Uterus (tissue), 4 donors: ENCODE data around the gene BBX. TPM values are rescaled to one million over a fixed set of nuclear protein-coding genes. Genes with fewer than 3 reads are reported as not detected.

Source experiments
- DNase-seq, 2 donors: peaks; one replicate each; pipeline ENCODE4 v3.0.0-alpha.2; 2019 to 2020
- H3K27ac ChIP-seq, 2 donors: fragments of 200-600 bp; sonication (generic); 1 replicate in 1 of 2; 2 replicates in 1 of 2; pipeline ENCODE4 v1.5.1; 2016 to 2018
- H3K27me3 ChIP-seq, 2 donors: fragments of 200-600 bp; sonication (generic); one replicate each; pipeline ENCODE4 v1.5.1; 2018 to 2019; ENCODE audit warnings: control low read depth in 1 of 2
- H3K36me3 ChIP-seq, 2 donors: fragments of 200-600 bp; sonication (generic); one replicate each; pipeline ENCODE4 v1.5.1; 2019; ENCODE audit warnings: control low read depth in 1 of 2
- H3K4me1 ChIP-seq, 2 donors: fragments of 200-600 bp; sonication (generic); one replicate each; pipeline ENCODE4 v1.5.1; 2018 to 2019; ENCODE audit warnings: control low read depth in 1 of 2
- H3K4me3 ChIP-seq, 2 donors: fragments of 200-600 bp; sonication (generic); 1 replicate in 1 of 2; 2 replicates in 1 of 2; pipeline ENCODE4 v1.5.1; 2018 to 2019; ENCODE audit warnings: mild to moderate bottlenecking in 1 of 2
- H3K9me3 ChIP-seq, 2 donors: fragments of 200-600 bp; sonication (generic); one replicate each; pipeline ENCODE4 v1.5.1; 2019; ENCODE audit warnings: control low read depth in 1 of 2
- CTCF ChIP-seq, 4 experiments: fragments of 200-600 bp in 2 of 4; fragments of 450-650 bp in 2 of 4; sonication (generic) in 2 of 4; IDR thresholded peaks; one replicate each; pipeline ENCODE4 v1.5.1; 2016 to 2019; ENCODE audit warnings: antibody characterized with exemption in 4 of 4, mild to moderate bottlenecking in 2 of 4, moderate library complexity in 1 of 4
- POLR2A ChIP-seq, 2 donors: fragments of 450-650 bp; IDR thresholded peaks; one replicate each; pipeline ENCODE4 v1.6.1; 2016; ENCODE audit warnings: antibody characterized with exemption in 2 of 2, mild to moderate bottlenecking in 1 of 2, moderate library complexity in 1 of 2
- intact Hi-C: fragments of 100-400 bp; cut with DNase I; formaldehyde crosslinking; loops from one replicate; pipeline ENCODE4 v1.15.1; 2023; ENCODE audit warnings: low total_unique reads
- total RNA-seq, 4 donors: library from RNA; depleted of rRNA in 3 of 4; stranded (reverse); fragments of >200 nt in 3 of 4; gene quantifications; one replicate each; pipeline versions ENCODE4 v1.1.0 to v1.2.4, GENCODE V29; 2014 to 2023
- donor health status: DM: yes; HTN: yes; CAD: no.

The BBX gene
- total RNA-seq, 4 donors from 2014 or later, result 21.5 to 106 (median 63.8) TPM

DNA sequence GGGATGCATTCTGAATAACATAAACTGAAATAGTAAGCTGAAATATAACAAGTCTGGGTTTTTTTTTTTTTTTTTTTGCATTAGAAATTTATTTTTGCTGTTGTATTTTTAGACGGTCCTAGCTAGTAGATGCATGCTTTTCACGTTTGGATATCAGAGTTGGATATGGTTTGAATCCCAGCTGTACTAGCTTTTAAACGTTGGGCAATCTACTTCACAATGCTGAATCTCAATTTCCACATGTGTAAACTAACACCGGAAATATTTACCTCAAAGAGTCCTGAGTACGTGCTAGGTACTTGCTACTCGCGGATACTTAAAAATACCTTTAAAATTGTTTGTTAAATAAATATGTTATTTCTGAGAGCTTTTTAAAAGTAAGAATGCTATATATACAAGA, 139.8 kb downstream of the BBX start:
- DNase-seq, result no peak
- Histone ChIP-seq H3K36me3 (no peaks in the 10 kb centered on the region), H3K4me3 (no peak overlapping the region), H3K9me3 (no peaks in the 10 kb centered on the region), H3K27me3 (no peaks in the 10 kb centered on the region), H3K27ac (peak overlapping the region; percentile 33 to 58), H3K4me1 (peaks cover 0 to 3% of the 10 kb centered on the region in 2 donors)
- intact Hi-C loops, result no loop called here
- TF ChIP-seq CTCF (IDR thresholded peaks at IDR 0.05) (no peak), POLR2A (IDR thresholded peaks at IDR 0.05) (no peak)

- Histone ChIP-seq H3K4me3 (no peak overlapping the region), H3K9me3 (no peaks in the 10 kb centered on the region), H3K27me3 (no peaks in the 10 kb centered on the region), H3K27ac (no peak overlapping the region), H3K36me3 (no peaks in the 10 kb centered on the region), H3K4me1 (peaks cover 0 to 2% of the 10 kb centered on the region in 2 donors)
- no peak for DNase-seq
- TF ChIP-seq CTCF (IDR thresholded peaks at IDR 0.05), result no peak
- no peak for TF ChIP-seq POLR2A (IDR thresholded peaks at IDR 0.05)
- intact Hi-C loops, result no loop called here
Measured at GRCh38 chr3:107663266-107663665, 140.5 kb downstream of the BBX start.

DNA sequence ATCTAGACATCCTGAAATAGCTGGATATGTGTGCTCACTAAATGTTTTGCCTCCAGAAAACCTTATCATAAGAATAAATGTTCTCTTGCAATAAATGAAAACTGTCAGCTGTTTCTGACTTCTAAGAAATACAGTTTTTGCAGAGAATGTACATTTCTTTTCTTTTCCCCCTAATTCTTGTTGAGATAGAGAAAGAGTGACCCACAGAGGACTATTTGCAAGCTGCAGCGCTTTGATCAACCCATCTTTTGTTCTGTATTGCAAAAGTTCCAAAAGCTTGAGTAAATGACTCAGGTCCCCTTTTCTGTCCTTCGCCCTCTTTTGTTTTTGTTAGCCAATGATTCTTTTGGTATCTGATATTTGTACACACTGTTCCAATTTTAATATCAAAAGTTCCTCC, 141.9 kb downstream of the BBX start:
- Histone ChIP-seq H3K9me3 (no peaks in the 10 kb centered on the region), H3K27ac (no peak overlapping the region), H3K27me3 (no peaks in the 10 kb centered on the region), H3K36me3 (no peaks in the 10 kb centered on the region), H3K4me1 (no peaks in the 10 kb centered on the region), H3K4me3 (no peak overlapping the region)
- no peak for TF ChIP-seq POLR2A (IDR thresholded peaks at IDR 0.05)
- DNase-seq, result no peak
- intact Hi-C loops, result no loop called here

DNA sequence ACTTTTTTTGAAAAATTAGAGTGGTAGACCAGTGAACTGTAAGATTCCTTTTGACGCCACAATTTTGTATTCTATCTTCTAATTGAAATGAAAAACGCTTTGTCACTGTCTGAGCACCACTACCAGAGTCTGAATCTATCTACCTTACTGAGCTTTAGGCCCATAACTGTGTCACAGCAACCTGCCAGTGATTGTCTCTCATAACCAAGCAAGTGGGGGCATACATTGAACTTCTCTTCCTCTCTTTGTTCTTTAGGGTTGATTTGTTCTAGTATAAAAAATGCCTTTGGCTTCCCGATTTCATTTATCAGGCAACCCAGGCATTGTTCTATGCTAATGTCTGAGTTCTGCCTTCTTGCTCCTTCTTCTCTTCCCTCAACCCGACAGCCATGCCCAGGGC, 142.6 kb downstream of the BBX start:
- H3K27ac ChIP-seq, result no peak overlapping the region
- H3K36me3 ChIP-seq, result no peaks in the 10 kb centered on the region

GRCh38 chr3:107666853-107667252, 144.1 kb downstream of the BBX start:
- DNase-seq, result no peak
- intact Hi-C loops, result no loop called here
- no peaks in the 10 kb centered on the region for H3K9me3 ChIP-seq
- H3K27ac ChIP-seq, result no peak overlapping the region
- no peak overlapping the region for H3K4me3 ChIP-seq
- H3K36me3 ChIP-seq, result no peaks in the 10 kb centered on the region
- no peaks in the 10 kb centered on the region for H3K4me1 ChIP-seq
- H3K27me3 ChIP-seq, result no peaks in the 10 kb centered on the region
- no peak for TF ChIP-seq CTCF (IDR thresholded peaks at IDR 0.05)
- no peak for TF ChIP-seq POLR2A (IDR thresholded peaks at IDR 0.05)

More for the DNA sequence above, 142.6 kb downstream of the BBX start:
- Histone ChIP-seq H3K4me3 (no peak overlapping the region), H3K9me3 (no peaks in the 10 kb centered on the region), H3K4me1 (no peaks in the 10 kb centered on the region), H3K27me3 (no peaks in the 10 kb centered on the region)
- DNase-seq, result no peak
- TF ChIP-seq POLR2A (IDR thresholded peaks at IDR 0.05) (no peak), CTCF (IDR thresholded peaks at IDR 0.05) (no peak)
- intact Hi-C loops, result no loop called here

GRCh38 chr3:107668416-107668815, 145.7 kb downstream of the BBX start:
- DNase-seq, result no peak
- no peaks in the 10 kb centered on the region for H3K36me3 ChIP-seq
- no peak overlapping the region for H3K4me3 ChIP-seq
- TF ChIP-seq POLR2A (IDR thresholded peaks at IDR 0.05) (no peak), CTCF (IDR thresholded peaks at IDR 0.05) (no peak)
- H3K4me1 ChIP-seq, result no peaks in the 10 kb centered on the region
- no peaks in the 10 kb centered on the region for H3K27me3 ChIP-seq
- intact Hi-C loops, result no loop called here
- H3K9me3 ChIP-seq, result no peaks in the 10 kb centered on the region
- no peak overlapping the region for H3K27ac ChIP-seq
